ENCODE results near the gene WDFY2. TPM values are rescaled to one million over a fixed set of nuclear protein-coding genes. Genes with fewer than 3 reads are reported as not detected.

WDFY2 gene
- total RNA-seq, 4 donors from 2014 or later, result 12.9 to 23.2 (median 17.1) TPM

- 38 to 50% methylated on average over 11 of the region's 11 CpGs for WGBS, 2 donors
- H3K4me3 ChIP-seq, result peak overlapping the region in 1 of 4 donors; percentile 25
- peaks cover 0 to 74% (median 15%) of the 10 kb centered on the region in 4 donors for H3K4me1 ChIP-seq
- no peak for DNase-seq (ENCODE audit: low spot score in 2 of 2)
- no peaks in the 10 kb centered on the region for H3K27me3 ChIP-seq
- H3K9me3 ChIP-seq, result no peaks in the 10 kb centered on the region
- TF ChIP-seq EP300 (IDR thresholded peaks at IDR 0.05) (peak in 1 of 2 donors; percentile 47), POLR2A (IDR thresholded peaks at IDR 0.05) (no peak)
- peaks cover 0 to 4% (median 0%) of the 10 kb centered on the region in 3 donors for H3K36me3 ChIP-seq
- H3K27ac ChIP-seq, result peak overlapping the region; percentile 5 to 87 (median 76)
These were observed 145.7 kb downstream of the WDFY2 start for GRCh38 chr13:51729866-51730553.

DNA sequence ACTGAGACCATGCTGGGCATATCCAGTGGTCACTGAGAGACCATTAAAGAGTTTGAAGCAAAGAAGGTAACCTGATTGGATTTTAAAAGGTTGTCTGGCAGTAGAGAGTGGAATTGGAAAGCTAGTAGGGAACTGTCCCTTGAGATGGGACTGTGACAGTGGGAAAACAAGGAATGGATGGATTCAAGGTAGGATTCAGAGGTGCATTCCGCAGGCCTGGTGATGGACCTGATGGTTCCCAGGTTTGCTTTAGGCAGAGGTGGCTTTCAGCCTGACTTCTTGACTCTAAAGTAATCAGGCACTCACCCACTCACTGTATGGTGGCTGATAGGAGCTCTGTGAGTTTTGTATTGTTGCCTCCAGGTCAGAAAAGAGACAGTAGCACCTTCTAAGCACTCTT lies 146.7 kb downstream of the WDFY2 start:
- H3K27me3 ChIP-seq, result no peaks in the 10 kb centered on the region
- no peak for DNase-seq (ENCODE audit: low spot score in 2 of 2)
- no peaks in the 10 kb centered on the region for H3K36me3 ChIP-seq
- H3K9me3 ChIP-seq, result no peaks in the 10 kb centered on the region
- WGBS, 2 donors, result 94 to 96% methylated on average over 1 of the region's 1 CpG
- peaks cover 0 to 76% (median 15%) of the 10 kb centered on the region in 4 donors for H3K4me1 ChIP-seq
- no peak for TF ChIP-seq EP300 (IDR thresholded peaks at IDR 0.05)
- no peak for TF ChIP-seq POLR2A (IDR thresholded peaks at IDR 0.05)
- TF ChIP-seq CTCF (IDR thresholded peaks at IDR 0.05), result no peak
- no peak overlapping the region for H3K4me3 ChIP-seq
- peak overlapping the region in 3 of 4 donors; percentile 68 to 87 (median 84) for H3K27ac ChIP-seq

GRCh38 chr13:51731759-51732158 lies 147.5 kb downstream of the WDFY2 start:
- TF ChIP-seq EP300 (IDR thresholded peaks at IDR 0.05) (peak in 1 of 2 donors; percentile 68), CTCF (IDR thresholded peaks at IDR 0.05) (peak in 4 of 5 experiments; percentile 36 to 74 (median 52)), POLR2A (IDR thresholded peaks at IDR 0.05) (no peak)
- WGBS, 2 donors, result 17 to 26% methylated on average over 4 of the region's 4 CpGs
- Histone ChIP-seq H3K4me1 (peaks cover 0 to 70% (median 15%) of the 10 kb centered on the region in 4 donors), H3K4me3 (no peak overlapping the region), H3K27me3 (no peaks in the 10 kb centered on the region), H3K27ac (peak overlapping the region in 2 of 4 donors; percentile 40 to 87), H3K36me3 (no peaks in the 10 kb centered on the region), H3K9me3 (no peaks in the 10 kb centered on the region)
- no peak for DNase-seq (ENCODE audit: low spot score in 2 of 2)

- 79 to 80% methylated on average over 3 of the region's 3 CpGs for WGBS, 2 donors
- Histone ChIP-seq H3K27ac (peak overlapping the region in 2 of 4 donors; percentile 18 to 71), H3K9me3 (no peaks in the 10 kb centered on the region), H3K4me3 (no peak overlapping the region), H3K27me3 (no peaks in the 10 kb centered on the region), H3K36me3 (no peaks in the 10 kb centered on the region), H3K4me1 (peaks cover 0 to 66% (median 15%) of the 10 kb centered on the region in 4 donors)
- peak in 1 of 2 donors; percentile 64 for TF ChIP-seq EP300 (IDR thresholded peaks at IDR 0.05)
- TF ChIP-seq POLR2A (IDR thresholded peaks at IDR 0.05), result no peak
- TF ChIP-seq CTCF (IDR thresholded peaks at IDR 0.05), result peak in 1 of 5 experiments; percentile 12
- DNase-seq (ENCODE audit: low spot score in 2 of 2), result peak in 1 of 2 donors; percentile 33
These were observed 149.4 kb downstream of the WDFY2 start for GRCh38 chr13:51733374-51734298.

DNA sequence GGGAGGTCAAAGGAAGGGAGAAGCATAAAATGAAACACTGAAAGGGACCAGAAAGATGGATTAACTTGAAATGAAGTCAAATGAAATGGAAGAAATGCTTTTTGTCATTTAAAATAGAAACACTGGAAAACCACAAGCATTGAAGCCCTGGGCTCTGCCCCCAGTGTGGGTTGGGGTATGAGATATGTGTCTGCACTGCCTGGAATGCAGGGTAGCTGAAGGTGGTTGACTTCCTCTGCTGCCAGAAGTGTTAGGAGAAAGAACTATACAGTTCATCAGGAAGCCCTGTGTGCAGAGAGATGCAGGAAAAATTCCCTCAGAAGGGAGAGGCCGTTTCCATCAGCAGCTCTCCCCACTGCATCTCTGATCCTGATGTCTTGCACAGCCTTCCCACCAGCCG lies 150.5 kb downstream of the WDFY2 start:
- WGBS, 2 donors, result 82 to 84% methylated on average over 2 of the region's 2 CpGs
- no peak for DNase-seq (ENCODE audit: low spot score in 2 of 2)
- Histone ChIP-seq H3K36me3 (peaks cover 0 to 10% (median 0%) of the 10 kb centered on the region in 3 donors), H3K4me1 (peaks cover 0 to 60% (median 17%) of the 10 kb centered on the region in 4 donors), H3K27me3 (no peaks in the 10 kb centered on the region), H3K9me3 (no peaks in the 10 kb centered on the region), H3K4me3 (no peak overlapping the region), H3K27ac (peak overlapping the region in 1 of 4 donors; percentile 71)
- TF ChIP-seq EP300 (IDR thresholded peaks at IDR 0.05), result no peak
- TF ChIP-seq POLR2A (IDR thresholded peaks at IDR 0.05), result no peak
- TF ChIP-seq CTCF (IDR thresholded peaks at IDR 0.05), result no peak

Measured in tibial nerve (tissue), 4 donors.